ENCODE measurements around the gene HEATR1.
A peak's percentile ranks its signal among the peaks of the same experiment; 100 is the strongest.

Gene HEATR1

DNA sequence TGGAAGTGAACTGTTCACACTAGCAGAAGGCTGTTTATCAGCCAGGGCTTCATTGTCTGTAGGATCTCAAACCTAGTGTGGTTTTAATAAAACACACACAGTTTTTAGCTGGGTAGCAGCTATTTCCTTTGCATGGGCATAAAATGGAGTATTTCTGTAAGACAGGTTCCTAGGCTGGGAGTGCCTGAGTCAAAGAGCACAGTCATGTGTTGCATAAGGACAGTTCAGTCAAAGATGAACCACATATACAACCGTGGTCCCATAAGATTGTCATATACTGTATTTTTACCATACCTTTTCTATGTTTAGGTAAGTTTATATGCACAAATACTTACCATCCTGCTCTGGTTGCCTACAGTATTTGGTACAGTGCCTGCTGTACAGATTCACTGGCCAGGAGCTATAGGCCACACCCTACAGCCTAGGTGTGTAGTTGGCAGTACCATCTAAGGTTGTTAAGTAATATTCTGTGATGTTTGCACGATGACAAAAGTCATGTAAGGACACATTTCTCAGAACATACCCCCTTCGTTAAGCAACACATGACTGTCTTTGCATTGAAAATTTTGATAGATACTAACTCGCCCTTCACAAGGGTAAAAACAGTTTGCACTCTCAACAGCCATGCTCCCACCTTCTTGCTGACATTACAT, 63.4 kb downstream of the HEATR1 start:
- DNase-seq, result no peak

DNA sequence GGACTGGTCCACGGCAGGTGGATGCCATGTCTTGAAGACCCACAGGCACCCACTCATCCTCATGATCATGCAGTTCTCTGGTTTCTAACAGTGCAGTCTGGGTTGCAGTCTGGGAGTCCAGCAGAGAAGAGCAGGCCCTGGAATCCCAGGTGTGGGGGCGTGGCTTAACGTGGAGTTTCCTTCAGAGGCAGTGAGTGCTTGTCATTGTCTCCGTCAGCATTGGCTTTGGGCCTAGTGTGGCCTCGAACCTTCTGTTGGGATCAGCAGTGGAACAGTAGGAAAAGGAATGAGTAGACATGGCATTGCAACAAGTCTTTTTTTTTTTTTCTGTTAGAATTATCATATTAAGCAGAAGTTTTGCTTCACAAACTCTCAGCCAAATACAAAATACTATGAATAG, 67.8 kb downstream of the HEATR1 start:
- DNase-seq, result no peak

DNA sequence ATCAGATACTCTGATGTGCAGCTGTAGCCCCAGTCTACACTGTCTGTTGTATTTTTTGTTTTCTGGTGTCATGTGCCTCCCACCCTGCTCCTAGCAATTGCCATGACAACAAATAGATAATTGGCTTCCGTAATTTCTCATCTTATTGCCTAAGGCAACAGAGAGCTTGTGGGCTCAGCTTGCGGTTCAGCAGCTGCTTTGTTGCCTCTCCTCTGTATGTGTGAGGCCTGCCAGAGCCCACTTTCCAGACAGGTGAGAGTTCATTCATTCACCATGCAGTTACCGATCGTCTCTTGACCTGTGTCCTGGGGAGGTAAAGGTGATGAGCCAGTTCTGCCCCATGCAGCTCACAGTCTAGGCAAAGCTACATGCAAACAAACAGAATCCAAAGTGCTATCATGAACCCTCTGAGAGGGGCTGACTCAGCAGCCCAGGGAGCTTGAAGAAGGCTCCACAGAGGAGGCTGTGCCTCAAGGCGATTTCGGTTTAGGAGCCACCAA, 68.6 kb downstream of the HEATR1 start:
- DNase-seq, result no peak

DNA sequence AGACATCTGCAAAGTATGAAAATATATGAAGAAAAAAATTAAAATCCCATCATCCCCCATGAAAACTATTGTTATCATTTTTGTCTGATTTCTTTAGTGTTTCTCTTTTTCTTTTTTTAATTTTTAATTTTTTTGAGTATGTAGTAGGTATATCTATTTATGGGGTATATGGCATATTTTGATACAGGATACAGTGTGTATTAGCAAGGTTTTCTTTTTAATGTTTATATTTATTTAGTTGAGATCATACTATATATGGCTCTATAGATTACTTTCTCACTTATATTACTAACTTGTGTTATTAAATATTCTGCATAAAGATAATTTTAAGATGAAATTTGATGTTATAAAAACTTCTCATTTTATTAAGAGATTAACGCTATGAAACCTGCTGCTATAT, 69.1 kb downstream of the HEATR1 start:
- DNase-seq, result no peak

DNA sequence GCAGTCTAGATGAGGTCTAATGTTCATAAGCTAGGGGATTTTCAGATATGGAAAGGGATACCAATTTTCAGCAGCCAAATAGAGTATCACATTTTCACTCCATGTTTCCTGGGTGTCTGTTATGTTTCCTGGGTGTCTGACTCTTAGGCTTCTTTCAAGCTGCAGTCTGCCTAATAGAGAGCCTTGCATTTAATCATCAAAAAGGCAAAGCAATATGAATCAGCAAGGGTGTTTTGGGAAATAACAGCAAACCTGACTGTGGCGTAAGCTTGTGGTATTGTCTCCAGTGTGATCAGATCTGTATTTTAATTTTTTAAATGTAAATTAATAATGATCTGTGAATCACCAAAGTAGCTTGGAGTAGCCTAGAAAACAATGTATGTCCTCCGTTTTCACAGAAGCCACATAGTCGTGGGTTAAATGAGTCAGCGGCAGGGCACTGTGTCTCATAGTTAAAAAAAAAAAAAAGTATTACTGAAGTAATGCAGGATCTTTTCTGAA, 70.1 kb downstream of the HEATR1 start:
- DNase-seq, result peak in 3 of 4 experiments; percentile 10 to 27 (median 13)

DNA sequence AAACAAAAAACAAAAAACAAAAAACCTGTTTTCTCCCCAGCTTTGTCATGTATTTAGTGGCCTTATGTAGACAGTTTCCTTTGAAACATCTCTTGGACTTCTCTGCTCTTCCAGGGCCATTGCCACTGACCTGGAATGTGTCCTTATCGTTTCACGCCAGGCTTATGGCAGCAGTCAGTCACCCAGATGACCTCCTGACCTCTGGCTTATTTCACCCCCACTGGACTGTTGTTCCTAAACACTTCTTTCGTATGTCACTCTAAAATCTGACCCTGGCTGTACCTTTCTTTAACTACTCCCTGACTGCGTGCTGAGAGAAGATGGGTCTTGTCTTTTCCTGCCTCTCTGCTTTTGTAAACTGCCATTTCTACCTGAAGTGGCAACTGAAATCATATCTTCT, 71.5 kb downstream of the HEATR1 start:
- no peak for DNase-seq

DNA sequence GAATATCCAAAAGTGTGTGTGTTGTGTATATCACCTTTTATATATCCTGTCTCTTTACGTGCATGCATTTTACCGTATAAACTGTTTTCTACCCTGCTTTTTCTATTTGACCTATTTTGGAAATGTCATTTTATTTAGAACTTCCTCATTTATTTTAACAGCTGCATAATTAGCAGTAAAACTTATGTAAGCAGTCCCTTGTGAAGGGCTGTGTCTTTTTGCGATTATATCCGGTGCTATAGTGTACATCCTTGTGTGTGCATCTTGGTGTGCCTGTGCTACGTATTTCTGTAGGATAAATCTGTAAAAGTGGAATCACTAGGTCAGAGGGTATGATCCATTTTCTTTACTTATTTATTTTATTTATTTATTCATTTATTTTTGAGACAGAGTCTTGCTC, 73.4 kb downstream of the HEATR1 start:
- DNase-seq, result peak in 3 of 4 experiments; percentile 5 to 47 (median 36)

DNA sequence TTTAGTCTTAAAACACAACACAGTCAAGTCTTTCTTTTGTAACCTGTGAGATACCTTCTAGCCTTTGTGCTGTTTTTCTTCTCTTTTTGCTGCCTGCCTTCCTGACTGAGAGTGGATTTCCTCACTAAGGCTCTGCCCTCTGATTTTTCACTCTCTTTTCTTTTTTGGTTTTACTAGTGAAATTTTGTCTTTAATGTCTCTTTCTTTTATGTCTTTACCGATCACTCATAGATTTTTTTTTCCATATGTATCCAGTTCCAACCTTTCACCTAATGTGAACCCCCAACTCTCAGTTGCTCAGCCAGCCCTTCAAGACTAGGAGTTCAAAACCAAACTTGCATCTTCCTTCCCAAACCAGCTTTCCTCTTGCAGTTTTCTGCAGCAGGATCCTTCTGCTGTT, 74.0 kb downstream of the HEATR1 start:
- DNase-seq, result no peak

DNA sequence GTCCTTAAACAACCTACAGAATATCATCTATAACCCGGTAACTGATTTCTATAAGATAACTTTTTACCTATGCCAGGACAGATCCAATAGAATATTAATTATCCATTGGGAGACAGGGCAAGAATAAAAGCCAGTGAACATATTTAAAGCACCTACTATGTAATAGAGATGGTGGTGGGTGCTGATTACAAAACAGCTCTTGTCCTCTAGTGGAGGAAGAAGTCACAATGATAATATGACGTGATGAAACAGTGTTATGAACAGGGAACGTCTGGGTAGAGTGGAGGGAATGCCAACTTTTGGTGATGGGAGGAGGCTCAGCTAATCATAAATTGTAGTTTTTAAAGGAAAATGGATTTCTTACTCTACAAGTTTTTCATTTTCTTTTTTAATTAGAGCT, 78.2 kb downstream of the HEATR1 start:
- DNase-seq, result no peak

DNA sequence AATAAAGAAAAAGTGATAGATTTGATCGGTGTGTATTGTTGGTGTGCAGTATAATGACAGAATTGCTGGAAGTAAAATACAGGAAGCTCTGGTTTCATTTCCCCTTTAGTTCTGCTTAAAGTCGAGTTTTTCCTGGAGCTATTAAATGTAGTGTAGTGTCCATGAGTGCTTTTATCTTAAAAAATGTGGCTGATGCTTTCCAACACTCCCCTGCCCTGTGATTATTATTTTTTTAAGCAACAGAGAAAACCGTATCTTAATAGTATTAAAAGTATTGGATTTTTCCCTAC, 79.5 kb downstream of the HEATR1 start:
- DNase-seq, result peak in 3 of 4 experiments; percentile 40 to 82 (median 78)

DNA sequence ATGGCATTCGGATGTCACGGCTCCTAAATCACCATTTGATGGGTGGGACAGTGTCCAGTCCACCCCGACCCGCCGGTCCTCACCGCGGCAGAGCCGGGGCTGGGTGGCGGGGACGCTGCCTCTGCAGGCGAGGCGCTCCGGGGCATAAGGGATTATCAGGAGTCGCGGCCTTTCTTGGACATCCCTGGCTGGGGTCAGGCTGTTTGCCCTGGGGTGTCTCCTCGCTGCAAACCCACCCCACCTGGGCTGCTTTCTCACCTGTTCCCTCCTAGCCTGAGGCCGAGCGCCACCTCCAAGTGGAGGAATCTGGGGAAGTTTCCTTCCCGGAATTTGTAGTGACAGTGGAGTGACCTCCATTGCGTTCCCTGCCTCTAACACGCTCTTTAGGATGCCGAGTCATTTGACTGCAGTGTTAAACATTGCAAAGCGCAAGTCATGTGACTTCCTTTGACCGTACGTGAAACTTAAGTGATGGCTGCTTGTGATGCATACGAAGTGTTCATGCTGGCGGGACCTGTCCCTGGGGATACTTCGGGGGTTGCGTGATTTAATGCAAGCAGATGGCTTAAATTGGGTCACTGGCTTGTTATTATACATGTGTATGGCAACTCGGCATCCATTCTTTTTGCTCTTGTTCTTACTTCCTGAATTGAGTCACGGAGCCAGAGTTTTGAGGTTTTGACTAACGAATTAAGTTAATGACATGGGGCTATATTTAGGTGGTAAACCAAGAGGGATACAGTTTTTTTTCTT, 80.0 kb downstream of the HEATR1 start:
- peak; percentile 79 to 90 (median 85) for DNase-seq

DNA sequence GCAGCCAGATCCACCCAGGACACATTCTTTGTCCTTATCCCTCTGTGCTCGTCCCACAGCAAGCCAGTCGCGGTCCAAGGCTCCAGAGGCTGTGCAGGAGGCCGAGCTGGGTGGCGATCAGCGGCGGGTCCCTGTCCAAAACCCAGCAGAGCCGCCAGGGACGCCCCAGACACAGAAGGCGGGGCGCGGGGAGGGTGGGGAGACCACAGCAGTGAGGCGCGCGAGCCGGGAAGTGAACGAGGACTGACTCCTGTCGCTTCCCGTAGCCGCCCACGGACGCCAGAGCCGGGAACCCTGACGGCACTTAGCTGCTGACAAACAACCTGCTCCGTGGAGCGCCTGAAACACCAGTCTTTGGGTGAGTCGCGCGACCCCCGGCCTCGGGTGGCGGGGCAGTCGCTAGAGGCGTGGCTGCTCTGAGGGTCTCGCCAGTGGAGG, 80.6 kb downstream of the HEATR1 start, which contains the start of gene LGALS8:
Gene LGALS8, plus strand, starts transcription at position 279 of the 438 bp plus-strand sequence. CDS start 2,089 bp downstream, outside the sequence.
- DNase-seq, result peak; percentile 94 to 97 (median 96)

DNA sequence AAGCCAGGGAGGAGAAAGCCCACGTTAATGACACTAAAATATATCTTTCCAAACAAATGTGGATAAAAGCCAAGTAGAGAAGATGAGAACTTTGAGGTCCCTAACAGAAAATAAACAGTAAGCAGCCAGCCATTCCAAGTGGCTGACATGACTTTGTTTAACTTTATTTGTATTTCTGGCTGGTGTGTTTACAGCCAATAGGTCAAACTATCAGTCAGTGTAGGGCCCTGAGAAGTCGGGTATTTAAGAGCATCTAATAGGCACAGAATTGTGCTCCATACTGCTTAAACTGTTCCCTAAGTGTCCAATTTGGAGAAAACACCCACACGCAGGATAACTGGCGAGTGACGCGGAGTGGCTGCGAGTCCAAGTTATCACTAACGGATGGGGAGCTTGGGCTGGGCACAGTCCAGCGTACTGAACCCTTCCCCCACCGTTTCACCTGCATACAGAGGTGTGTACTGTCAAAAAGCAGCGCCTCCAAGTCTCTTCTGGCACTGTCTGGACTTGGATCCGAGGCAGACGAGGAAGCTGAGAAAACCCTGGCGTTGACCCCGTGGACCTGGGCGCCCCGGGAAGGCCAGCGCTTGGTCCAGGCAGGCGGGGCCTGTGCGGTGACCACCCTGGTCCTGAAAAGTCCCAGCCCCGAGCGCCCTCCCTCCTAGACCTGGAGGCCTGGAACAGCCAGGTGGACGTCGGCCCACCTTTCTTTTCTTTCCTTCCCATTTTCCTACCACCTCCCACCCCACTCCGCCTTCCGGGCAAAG, 81.2 kb downstream of the HEATR1 start:
- DNase-seq, result peak in 2 of 4 experiments; percentile 31 to 36

DNA sequence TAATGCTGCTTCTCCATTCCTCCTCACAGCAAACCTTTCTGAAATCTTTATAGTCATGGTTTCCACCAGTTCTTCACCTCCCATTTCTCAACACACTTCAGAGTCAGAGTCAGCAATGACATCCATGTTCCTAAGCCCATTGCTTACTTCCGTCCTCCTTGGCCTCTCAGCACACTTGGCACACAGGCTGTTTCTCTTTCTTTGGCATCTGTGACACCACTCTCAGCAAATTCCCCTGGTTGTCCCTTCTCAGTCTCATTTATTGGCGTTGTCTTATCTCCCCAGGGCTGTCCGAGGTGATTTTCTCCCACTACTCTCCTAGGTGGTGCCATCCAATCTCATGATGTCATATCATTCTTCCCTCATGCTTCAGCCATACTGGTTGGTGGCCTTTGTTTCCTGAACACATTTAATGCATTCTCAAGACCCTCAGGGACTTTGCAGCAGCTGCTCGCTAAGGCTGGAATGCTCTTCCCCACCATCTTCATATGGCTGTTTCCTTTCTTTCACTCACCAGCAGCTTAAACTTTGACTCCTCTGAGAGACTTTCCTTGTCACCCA, 83.8 kb downstream of the HEATR1 start:
- DNase-seq, result no peak

DNA sequence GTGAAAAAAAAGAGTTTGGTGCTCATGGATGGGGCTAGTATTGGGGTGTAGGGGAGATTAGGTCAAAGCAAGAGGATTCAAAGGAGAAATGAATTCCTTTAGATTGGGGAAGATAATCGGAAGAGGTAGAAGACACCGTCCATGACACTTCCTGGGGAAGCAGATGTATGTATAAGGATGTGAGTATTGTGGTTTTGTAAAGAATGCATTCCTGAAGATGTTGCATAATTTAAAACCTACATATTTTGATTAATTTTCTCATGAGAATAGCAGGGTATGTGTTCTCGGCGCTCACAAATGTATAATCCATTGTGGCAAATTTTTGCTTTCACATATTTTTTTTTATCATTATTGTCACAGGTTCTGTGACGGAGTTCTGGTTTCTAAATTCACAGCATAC, 86.0 kb downstream of the HEATR1 start:
- DNase-seq, result peak in 2 of 4 experiments; percentile 8 to 28

DNA sequence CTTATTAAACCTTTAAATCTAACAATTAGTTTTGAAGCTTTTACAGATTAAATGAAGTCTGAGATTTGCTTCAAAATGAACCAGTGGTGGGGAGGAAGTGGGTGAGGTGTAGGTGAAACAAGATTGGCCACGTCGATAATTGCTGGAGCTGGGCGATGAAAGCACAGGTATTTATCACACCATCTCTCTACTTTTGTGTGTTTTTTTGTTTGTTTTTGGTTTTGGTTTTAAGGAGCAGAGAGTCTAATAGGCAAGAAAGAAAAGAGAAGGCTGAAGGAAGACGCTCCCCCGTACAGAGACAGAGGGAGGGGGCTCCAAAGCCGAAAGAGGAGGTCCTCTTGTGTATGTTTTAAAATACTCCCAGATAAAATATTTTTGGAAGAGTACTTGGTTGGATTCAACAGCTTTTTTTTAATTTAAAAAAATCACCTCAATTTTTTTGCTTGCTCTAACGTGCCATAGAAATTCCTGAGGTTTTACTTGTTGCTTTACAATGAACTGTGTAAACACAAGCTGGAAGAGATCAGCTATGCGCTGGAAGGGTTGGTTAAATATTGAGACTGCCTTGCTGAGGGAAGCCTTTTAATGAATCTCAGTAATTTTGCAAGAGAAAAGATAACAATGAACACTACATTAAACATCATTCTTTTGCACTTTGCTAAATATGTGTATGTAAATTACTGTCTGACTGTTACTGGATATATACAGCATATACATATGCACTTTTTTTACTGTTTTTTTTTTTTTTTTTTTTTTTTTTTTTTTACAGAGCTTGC, 87.2 kb downstream of the HEATR1 start:
- DNase-seq, result no peak

DNA sequence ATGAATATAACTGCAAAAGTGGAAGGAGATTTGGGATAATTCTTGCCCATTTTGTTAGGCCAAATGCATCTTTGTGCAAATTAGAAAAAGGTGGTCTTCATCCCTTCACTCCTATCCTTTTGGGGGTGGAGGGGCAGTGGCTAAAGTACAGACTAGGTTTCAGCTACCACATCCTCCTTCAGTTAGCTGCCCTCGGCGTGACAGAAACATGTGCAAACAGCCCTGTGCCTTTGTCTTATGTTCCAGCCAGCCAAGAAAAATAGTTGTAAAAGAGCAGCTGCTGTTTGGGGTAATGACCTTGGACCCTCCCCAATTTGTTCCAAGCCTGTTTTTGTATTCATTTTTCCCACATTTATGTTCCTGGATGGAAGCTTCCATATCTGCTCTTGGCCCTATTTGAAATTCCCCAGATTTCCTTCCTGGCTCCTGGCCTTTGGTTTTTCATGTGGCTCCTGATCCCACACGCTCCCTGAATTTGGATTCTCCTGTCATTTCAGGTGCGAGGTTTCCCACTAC, 88.8 kb downstream of the HEATR1 start:
- no peak for DNase-seq

DNA sequence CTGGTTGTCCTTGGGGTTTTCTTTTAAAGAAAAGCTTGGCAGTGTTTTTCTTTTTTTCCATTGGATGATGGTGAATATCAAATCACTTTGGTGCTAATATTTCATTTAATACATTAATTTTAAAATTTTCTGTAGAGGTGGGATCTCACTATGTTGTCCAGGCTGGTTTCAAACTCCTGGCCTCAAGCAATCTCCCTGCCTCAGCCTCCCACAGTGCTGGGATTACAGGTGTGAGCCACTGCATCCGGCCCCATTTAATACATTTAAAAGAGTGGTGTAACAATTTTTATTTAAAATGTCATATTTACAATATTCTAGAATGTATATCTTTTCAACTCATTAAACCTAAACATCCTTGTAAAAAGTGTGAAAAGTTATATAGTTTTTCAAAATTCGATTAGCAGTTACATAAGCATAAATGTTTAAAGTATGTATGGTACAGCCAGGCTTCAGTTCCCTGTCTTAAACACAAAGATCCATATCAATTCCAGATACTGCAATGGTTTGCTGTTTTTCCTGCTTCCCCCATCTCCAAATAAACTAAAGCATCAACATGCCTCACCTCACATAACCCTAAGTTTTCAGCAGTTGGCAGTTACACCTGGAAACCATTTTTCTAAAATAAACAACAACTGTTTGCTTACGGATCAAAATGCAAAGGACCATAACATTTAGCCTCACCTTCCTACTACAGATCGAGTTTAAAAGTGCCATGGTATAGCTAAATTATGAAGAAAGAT, 89.4 kb downstream of the HEATR1 start:
- DNase-seq, result no peak

DNA sequence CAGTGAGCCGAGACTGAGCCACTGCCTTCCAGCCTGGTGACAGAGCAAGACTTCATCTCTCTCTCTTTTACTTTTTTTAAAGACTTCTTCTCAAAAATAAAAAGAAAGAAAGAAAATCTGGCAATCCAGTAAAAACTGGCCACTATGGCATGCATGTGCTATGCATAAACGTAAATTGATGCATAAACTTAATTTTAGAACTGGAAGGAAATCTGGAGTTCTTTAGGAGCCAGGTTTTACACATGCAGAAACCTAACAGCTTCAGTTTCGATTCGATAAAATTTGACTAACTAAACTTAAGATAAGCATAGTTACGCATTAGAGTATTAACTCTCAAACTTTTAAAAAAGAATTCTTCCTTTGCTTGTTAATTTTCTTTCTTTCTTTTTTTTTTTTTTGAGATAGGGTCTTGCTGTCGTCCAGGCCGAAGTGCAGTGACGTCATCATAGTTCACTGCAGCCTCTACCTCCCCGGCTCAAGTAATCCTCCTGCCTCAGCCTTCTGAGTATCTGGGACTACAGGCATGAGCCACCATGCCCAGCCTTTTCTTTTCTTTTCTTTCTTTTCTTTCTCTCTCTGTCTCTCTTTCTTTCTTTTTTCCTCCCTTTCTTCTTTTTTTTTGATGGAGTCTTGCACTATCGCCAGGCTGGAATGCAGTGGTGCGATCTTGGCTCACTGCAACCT, 92.4 kb downstream of the HEATR1 start:
- DNase-seq, result no peak

DNA sequence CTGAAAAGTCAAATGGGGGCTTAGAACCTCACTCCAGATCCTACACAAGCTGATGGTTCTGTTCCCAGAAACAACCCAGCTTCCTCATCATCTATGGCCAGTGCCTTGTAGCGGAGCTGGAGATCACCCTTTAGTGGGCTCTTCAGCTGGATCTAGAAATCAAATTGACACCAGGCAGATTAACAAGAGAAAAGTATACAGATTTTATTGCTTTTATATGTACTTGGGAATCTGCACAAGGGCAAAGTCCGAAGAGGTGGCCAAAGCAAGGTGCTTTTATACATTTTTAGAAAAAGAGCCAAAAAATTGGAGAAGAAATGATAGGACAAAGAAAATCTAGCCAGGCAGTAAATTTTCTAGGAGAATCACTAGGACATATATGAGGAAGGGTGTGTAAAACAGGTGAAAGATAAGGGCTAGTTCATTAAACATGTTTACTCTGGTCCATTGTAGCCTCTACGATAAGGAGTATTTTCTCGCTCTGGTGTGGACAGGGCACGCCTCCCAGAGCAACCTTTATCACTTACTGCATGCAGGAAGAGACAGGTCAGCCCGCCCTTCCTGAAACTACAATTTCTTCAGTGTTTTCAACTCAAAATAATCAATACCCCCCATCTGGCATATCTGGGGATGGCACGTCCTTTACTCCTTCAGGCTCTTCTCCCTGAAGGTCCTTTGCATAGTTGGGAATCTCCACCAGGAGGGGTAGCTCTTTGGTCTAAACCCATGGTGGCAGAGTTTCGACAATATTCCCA, 94.5 kb downstream of the HEATR1 start:
- no peak for DNase-seq

All from suppressor macrophage (primary cell).